SH-SY5Y (cell line): ENCODE data around the gene CDK6.

Experiments
- GATA2 ChIP-seq: IDR thresholded peaks from 2 replicates; pipeline ENCODE4 v1.6.1; 2011; ENCODE audit warnings: mild to moderate bottlenecking, low read depth, low read length
- GATA3 ChIP-seq: IDR thresholded peaks from 2 replicates; pipeline ENCODE4 v1.6.1; 2011; ENCODE audit warnings: low read depth, mild to moderate bottlenecking, low read length, moderate library complexity

DNA sequence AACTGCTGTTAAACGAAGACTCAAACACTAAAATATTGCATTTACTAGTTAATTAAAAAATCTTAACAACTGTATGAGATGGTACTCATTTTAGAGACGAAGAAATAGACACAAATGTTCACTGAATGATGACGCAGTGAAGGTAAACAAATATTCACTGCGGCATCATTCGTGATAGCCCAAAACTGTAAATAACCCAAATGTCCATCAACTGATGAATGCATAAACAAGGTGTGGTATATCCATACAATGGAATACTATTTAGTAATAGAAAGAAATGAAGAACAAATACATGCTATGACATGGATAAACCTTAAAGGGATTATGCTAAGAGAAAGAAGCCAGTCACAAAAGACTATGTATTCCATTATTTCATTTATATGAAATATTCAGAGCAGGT is 51.4 kb downstream of the CDK6 start:
- TF ChIP-seq GATA3 (no peak), GATA2 (no peak)
